Stimulated activated CD8-positive, alpha-beta memory T cell treated with anti-CD3 and anti-CD28 coated beads, Interleukin-2, amount 100 ng/mL, for 48 hours (primary cell): ENCODE data around the gene MIB2.
A peak's percentile ranks its signal among the peaks of the same experiment; 100 is the strongest.
"Not testable (repeated sequence)": the region's sequence is repeated elsewhere in the genome, so short reads cannot be mapped to it uniquely, and the experiment has no call there.

ENCODE experiments used
- DNase-seq, 2 donors: peaks; one replicate each; pipeline ENCODE4 v3.0.0-alpha.2; 2020; ENCODE audit warnings: low read depth in 2 of 2

MIB2 gene

GRCh38 chr1:1627261-1627828 lies 12.0 kb downstream of the MIB2 start:
- DNase-seq = no peak

DNA sequence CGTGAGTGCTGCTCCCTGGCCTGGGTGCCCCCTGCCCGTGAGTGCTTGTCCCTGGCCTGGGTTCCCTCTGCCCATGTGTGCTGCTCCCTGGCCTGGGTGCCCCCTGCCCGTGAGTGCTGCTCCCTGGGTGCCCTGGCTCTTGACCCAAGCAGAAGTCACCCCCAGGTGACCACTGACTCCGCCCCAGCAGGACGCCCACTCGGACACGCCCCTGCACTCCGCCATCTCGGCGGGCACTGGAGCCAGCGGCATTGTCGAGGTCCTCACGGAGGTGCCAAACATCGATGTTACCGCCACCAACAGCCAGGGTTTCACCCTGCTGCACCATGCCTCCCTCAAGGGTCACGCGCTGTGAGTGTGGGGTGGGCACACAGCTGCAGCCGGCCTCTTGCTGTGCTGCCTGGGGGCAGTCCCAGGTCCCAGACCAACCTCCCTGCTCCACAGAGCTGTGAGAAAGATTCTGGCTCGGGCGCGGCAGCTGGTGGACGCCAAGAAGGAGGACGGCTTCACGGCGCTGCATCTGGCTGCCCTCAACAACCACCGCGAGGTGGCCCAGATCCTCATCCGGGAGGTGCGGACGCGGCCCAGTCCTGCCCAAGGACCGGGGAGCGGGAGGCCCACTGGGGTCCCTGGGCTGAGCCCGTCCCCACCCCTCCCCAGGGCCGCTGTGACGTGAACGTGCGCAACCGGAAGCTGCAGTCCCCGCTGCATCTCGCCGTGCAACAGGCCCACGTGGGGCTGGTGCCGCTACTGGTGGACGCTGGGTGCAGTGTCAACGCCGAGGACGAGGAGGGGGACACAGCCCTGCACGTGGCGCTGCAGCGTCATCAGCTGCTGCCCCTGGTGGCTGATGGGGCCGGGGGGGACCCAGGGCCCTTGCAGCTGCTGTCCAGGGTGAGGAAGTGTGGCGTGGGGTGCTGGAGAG lies 12.8 kb downstream of the MIB2 start:
- DNase-seq = no peak

DNA sequence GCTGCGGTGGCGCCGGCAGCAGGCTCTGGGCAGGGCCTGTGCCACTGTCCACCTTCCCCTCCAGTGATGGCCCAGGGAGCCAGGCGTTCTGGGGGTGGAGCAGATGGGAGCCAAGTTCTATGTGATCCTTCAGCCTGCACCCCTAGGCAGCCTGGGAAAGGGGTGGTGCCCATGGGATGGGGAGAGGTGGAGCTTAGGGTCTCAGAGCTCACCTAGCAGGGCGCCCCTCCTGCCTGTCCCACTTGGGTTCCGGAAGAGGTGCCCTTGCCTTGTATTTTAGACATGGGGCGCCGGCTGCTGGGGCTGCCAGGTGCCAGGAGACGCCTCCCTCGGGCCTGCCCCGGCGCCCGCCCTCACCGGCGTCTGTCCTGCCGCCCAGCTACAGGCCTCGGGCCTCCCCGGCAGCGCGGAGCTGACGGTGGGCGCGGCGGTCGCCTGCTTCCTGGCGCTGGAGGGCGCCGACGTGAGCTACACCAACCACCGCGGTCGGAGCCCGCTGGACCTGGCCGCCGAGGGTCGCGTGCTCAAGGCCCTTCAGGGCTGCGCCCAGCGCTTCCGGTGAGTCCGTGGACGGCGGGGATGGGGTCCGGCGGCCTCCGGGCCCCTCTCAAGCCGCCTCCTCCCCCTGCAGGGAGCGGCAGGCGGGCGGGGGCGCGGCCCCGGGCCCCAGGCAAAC lies 13.6 kb downstream of the MIB2 start:
- no peak for DNase-seq

DNA sequence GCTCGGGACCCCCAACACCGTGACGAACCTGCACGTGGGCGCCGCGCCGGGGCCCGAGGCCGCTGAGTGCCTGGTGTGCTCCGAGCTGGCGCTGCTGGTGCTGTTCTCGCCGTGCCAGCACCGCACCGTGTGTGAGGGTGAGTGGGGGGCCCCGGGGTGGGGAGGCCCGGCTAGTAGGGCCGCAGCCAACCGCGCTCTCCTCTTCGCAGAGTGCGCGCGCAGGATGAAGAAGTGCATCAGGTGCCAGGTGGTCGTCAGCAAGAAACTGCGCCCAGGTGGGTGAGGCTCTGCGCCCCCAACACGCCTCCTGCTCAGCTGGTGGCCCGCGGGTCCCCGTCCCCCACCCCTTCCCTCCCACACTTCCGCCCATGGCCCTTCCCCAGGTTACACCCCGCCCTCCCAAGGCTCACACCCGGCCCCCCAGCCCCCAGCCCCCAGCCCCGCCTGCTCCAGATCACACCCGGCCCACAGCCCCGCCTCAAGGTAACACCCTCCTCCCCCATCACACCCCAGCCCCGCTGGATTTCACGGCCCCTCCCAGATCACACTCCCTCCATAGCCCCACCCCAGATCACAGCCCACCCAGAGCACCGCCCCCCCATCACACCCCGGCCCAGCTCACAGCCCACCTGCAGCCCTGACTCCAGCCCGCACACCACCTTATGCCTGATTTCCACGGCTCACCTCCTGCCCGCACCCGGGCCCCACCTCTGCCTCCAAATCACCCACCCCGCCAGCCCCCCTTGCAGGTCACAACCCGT lies 14.3 kb downstream of the MIB2 start:
- DNase-seq = peak; percentile 48 to 58

DNA sequence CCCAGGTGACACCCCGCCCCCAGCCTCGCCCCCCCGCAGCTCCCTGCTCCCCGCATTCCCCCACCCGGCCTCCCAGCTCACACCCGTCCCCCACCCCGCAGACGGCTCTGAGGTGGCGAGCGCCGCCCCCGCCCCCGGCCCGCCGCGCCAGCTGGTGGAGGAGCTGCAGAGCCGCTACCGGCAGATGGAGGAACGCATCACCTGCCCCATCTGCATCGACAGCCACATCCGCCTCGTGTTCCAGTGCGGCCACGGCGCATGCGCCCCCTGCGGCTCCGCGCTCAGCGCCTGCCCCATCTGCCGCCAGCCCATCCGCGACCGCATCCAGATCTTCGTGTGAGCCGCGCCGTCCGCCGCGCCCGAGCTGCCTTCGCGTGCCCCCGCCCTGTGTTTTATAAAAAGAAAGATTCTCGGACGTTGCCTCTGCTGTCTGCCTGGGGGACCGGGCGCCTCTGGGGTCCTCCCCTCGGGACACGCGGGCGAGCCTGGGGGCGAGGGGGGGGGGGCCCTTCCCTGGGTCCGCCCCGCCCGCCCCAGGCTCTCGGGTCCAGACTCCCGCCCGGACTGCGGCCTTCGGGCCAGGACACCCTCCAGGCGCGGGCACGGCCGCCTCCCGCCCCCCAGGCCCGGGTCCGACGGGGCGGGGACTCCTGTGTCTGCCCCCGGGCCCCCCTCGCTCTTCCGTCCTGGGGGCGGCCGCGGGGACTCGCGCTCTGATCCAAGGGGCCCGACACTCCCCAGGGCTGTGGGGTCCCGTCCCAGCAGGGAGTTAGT lies 15.1 kb downstream of the MIB2 start:
- peak; percentile 84 to 86 for DNase-seq

GRCh38 chr1:1630965-1631781 lies 15.9 kb downstream of the MIB2 start:
- no peak for DNase-seq

GRCh38 chr1:1631782-1632420 lies 16.6 kb downstream of the MIB2 start, which contains the start of gene MMP23B:
Gene MMP23B, plus strand, starts transcription at chr1:1632173. Its CDS starts 46 bp downstream, at chr1:1632219.
- no peak for DNase-seq

- DNase-seq = not testable (repeated sequence)
These were observed 18.1 kb downstream of the MIB2 start for GRCh38 chr1:1633409-1633808.

GRCh38 chr1:1634613-1635012 lies 19.3 kb downstream of the MIB2 start:
- not testable (repeated sequence) for DNase-seq

DNA sequence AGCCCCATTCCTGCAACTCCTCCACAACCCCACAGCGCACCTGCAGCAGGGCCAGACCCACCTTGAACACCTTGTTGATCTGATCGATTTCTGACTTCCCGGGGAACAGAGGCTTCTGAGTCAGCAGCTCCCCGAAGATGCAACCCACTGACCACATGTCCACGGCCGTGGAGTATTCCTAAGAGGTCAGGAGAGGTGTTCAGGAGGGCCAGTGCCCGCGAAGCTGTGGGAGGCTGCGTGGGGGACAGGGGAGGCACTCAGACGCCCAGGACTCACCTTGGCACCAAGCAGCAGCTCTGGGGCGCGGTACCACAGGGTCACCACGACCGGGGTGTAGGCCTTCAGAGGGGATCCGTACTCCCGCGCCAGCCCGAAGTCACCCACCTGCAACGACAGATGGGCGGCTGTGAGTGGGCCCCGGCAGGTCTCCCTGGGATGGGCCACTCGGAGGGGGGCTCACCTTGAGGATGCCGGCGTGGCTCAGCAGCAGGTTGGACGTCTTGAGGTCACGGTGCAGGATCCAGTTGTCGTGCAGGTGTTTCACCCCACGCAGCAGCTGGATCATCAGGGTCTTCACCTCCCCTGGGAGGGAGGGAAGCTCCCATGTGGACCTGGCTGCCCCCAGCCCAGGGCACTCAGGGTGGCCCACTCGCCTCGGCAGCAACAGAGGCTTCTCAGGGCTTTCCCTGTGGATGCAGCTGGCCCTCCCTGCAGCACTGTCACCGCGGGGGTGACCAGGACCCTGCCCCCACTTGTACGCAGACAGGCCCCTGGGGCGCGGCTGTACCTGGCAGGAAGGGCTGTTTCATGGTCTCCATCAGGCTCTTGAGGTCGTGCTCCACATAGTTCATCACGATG lies 21.6 kb downstream of the MIB2 start:
- not testable (repeated sequence) for DNase-seq

GRCh38 chr1:1637479-1637875 lies 22.2 kb downstream of the MIB2 start:
- DNase-seq = not testable (repeated sequence)

DNA sequence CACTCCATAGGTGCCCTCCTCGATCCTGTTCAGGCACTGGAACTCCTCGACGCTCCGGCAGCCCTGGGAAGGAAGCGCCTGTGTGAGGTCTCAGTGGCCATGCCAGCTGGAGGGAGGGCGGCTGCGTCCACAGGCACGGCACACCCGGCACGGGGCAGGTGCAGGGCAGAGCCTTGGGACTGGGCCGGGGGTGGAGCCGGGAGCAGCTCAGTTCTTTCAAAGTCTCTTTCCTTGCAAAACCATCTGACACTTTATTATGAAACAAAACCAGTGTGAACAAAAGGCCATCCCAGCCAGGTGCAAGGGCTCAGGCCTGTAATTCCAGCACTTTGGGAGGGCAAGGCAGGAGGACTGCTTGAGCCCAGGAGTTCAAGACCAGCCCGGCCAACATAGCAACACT lies 23.2 kb downstream of the MIB2 start:
- DNase-seq = not testable (repeated sequence)

DNA sequence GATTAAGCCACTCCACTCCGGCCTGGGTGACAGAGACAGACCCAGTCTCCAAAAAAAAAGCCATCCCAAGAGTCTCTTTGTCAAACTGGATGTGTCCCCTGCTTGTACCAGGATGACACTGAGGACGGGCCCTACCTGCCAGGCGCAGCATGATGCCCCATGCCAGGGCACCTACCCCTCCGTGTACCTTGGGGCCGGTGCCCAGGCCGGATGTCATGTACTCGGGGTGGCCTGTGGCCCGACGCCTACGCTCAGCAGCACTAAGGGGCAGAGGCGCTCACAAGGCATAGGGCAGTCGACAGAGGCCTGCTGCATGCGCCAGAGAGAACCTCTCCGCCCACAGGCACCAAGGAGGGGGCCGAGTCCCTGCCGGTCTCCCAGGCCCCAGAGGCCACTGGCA lies 24.1 kb downstream of the MIB2 start:
- not testable (repeated sequence) for DNase-seq

DNA sequence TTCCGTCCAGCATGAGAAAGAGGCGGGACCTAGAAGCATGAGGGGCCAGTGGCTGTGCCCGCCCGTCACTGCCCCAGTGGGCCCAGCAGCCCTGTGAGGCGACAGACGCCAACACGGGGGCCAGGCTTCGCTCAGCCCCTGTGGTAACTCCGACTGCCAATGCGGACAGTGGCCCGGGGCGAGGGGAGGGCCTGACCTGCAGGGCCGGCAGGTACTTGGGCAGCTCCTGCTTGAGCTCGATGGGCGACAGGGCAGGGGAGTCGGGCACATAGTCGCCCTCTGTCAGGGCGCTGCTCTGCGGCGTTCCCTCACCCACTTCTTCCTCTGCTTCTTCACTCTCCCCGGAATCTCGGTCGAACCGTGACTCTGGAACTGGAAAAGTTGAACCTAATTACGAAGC lies 24.8 kb downstream of the MIB2 start:
- DNase-seq = not testable (repeated sequence)

GRCh38 chr1:1640711-1641461 lies 25.6 kb downstream of the MIB2 start:
- DNase-seq = not testable (repeated sequence)

- DNase-seq = not testable (repeated sequence)
These were observed 31.0 kb downstream of the MIB2 start for GRCh38 chr1:1646326-1646725.

DNA sequence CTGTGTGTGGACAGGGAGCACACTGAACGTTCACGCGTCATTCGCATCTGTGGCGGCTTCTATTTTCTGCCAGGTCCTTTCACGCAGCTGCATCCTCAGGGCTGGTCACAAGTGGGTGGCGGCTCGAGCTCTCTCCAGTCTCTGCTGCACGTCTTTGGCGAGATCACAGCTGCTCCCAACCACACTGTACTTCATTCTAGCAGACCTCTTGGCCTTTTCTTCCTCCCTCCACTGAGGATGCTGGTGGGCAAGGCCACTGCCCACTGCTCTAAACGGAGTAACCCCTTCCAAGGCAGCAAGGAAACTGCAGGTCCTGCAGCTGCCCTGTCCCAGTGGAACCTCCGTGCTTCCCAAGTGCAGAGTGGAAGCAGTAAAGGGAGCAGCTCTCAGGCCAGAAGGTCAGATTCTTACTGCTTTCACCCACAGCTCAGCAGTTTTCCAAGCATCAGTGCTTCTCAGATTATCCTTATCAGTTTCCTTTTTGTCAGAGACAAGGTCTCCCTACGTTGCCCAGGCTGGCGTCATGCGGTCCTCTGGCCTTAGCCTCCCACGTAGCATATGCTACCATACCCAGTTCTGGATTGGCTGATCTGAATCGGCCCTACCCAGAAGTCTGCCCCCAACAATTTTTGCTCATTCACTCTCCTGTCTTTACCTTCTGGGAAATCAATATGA lies 32.4 kb downstream of the MIB2 start:
- DNase-seq = not testable (repeated sequence)
